ENCODE measurements around the gene SPRY4. TPM values are rescaled to one million over a fixed set of nuclear protein-coding genes. Genes with fewer than 3 reads are reported as not detected.

SPRY4 gene
- total RNA-seq, 1 donor: 5.4 TPM

DNA sequence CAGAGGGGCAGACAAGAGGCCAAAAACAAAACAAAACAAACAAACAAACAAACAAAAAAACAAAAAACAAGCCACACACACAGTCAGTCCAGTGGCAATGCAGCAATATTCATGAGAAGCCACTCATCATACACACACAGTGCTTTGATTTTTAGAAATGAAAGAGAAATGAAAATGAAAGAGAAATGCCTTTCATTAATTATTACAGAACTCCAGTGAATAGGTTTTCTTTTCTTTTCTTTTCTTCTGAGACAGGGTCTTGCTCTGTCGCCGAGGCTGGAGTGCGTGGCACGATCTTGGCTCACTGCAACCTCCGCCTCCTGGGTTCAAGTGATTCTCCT, 36.9 kb downstream of the SPRY4 start:
- Histone ChIP-seq H3K27me3 (ENCODE audit: insufficient read depth, low read length) (no peaks in the 10 kb centered on the region), H4K20me1 (ENCODE audit: insufficient read depth, low read length) (no peaks in the 10 kb centered on the region), H3K4me3 (ENCODE audit: insufficient read depth, low read length) (peak overlapping the region; percentile 40), H2AFZ (ENCODE audit: low read length) (peak overlapping the region; percentile 83), H3K4me1 (ENCODE audit: insufficient read depth, low read length) (peaks cover 10% of the 10 kb centered on the region), H3K36me3 (ENCODE audit: insufficient read depth, low read length) (no peaks in the 10 kb centered on the region), H3K27ac (ENCODE audit: low read depth, low read length) (no peak overlapping the region), H3K79me2 (ENCODE audit: insufficient read depth, low read length) (peaks cover 2% of the 10 kb centered on the region), H3K9me3 (ENCODE audit: low read depth, low read length) (no peaks in the 10 kb centered on the region), H3K4me2 (ENCODE audit: insufficient read depth, low read length) (peak overlapping the region; percentile 68)
- no peak for DNase-seq (ENCODE audit: insufficient read length, low spot score, missing footprints)
- TF ChIP-seq, protein P1, sequence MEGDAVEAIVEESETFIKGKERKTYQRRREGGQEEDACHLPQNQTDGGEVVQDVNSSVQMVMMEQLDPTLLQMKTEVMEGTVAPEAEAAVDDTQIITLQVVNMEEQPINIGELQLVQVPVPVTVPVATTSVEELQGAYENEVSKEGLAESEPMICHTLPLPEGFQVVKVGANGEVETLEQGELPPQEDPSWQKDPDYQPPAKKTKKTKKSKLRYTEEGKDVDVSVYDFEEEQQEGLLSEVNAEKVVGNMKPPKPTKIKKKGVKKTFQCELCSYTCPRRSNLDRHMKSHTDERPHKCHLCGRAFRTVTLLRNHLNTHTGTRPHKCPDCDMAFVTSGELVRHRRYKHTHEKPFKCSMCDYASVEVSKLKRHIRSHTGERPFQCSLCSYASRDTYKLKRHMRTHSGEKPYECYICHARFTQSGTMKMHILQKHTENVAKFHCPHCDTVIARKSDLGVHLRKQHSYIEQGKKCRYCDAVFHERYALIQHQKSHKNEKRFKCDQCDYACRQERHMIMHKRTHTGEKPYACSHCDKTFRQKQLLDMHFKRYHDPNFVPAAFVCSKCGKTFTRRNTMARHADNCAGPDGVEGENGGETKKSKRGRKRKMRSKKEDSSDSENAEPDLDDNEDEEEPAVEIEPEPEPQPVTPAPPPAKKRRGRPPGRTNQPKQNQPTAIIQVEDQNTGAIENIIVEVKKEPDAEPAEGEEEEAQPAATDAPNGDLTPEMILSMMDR (IDR thresholded peaks at IDR 0.05; ENCODE audit: extremely low read depth, low read depth, low read length): no peak

GRCh38 chr5:142287096-142287972, 37.5 kb downstream of the SPRY4 start:
- H3K36me3 ChIP-seq (ENCODE audit: insufficient read depth, low read length): no peaks in the 10 kb centered on the region
- H3K27me3 ChIP-seq (ENCODE audit: insufficient read depth, low read length): no peaks in the 10 kb centered on the region
- H4K20me1 ChIP-seq (ENCODE audit: insufficient read depth, low read length): no peaks in the 10 kb centered on the region
- H3K27ac ChIP-seq (ENCODE audit: low read depth, low read length): no peak overlapping the region
- TF ChIP-seq, protein P1 (IDR thresholded peaks at IDR 0.05; ENCODE audit: extremely low read depth, low read depth, low read length): no peak
- H3K4me1 ChIP-seq (ENCODE audit: insufficient read depth, low read length): peaks cover 10% of the 10 kb centered on the region
- peak overlapping the region; percentile 40 for H3K4me3 ChIP-seq (ENCODE audit: insufficient read depth, low read length)
- H3K4me2 ChIP-seq (ENCODE audit: insufficient read depth, low read length): peak overlapping the region; percentile 68
- H3K79me2 ChIP-seq (ENCODE audit: insufficient read depth, low read length): peaks cover 2% of the 10 kb centered on the region
- no peaks in the 10 kb centered on the region for H3K9me3 ChIP-seq (ENCODE audit: low read depth, low read length)
- no peak for DNase-seq (ENCODE audit: insufficient read length, low spot score, missing footprints)
- peak overlapping the region; percentile 83 for H2AFZ ChIP-seq (ENCODE audit: low read length)

- Histone ChIP-seq H4K20me1 (ENCODE audit: insufficient read depth, low read length) (no peaks in the 10 kb centered on the region), H3K4me1 (ENCODE audit: insufficient read depth, low read length) (peaks cover 9% of the 10 kb centered on the region), H3K27ac (ENCODE audit: low read depth, low read length) (no peak overlapping the region), H3K9me3 (ENCODE audit: low read depth, low read length) (no peaks in the 10 kb centered on the region), H3K36me3 (ENCODE audit: insufficient read depth, low read length) (no peaks in the 10 kb centered on the region), H3K4me2 (ENCODE audit: insufficient read depth, low read length) (no peak overlapping the region), H2AFZ (ENCODE audit: low read length) (no peak overlapping the region), H3K27me3 (ENCODE audit: insufficient read depth, low read length) (no peaks in the 10 kb centered on the region), H3K79me2 (ENCODE audit: insufficient read depth, low read length) (no peaks in the 10 kb centered on the region), H3K4me3 (ENCODE audit: insufficient read depth, low read length) (no peak overlapping the region)
- DNase-seq (ENCODE audit: insufficient read length, low spot score, missing footprints): no peak
- TF ChIP-seq, protein P1 (IDR thresholded peaks at IDR 0.05; ENCODE audit: extremely low read depth, low read depth, low read length): no peak
Measured at GRCh38 chr5:142286111-142286510, 38.7 kb downstream of the SPRY4 start.

DNA sequence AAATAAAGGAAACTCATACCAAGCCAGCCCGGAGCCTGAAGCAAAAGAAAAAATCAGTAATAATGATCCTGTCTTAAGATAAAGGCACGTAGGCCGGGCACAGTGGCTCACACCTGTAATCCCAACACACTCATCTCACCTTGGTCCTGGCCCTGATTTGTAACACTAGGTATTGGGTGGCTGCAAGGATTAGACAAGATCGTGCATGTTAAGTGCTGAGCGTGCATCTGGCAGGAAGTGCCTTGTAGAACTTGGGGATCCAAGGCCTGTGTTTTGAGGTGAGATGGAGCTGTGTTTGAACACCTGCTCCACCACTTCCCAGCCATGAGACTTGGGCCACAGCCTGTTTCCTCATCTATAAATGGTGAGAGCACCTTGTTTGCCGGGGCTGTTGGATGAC, 41.5 kb downstream of the SPRY4 start:
- H3K4me1 ChIP-seq (ENCODE audit: insufficient read depth, low read length): peaks cover 13% of the 10 kb centered on the region
- H3K36me3 ChIP-seq (ENCODE audit: insufficient read depth, low read length): no peaks in the 10 kb centered on the region
- H3K27me3 ChIP-seq (ENCODE audit: insufficient read depth, low read length): no peaks in the 10 kb centered on the region
- TF ChIP-seq, protein P1 (IDR thresholded peaks at IDR 0.05; ENCODE audit: extremely low read depth, low read depth, low read length): no peak
- no peak for DNase-seq (ENCODE audit: insufficient read length, low spot score, missing footprints)
- no peak overlapping the region for H3K27ac ChIP-seq (ENCODE audit: low read depth, low read length)
- no peaks in the 10 kb centered on the region for H3K9me3 ChIP-seq (ENCODE audit: low read depth, low read length)
- no peak overlapping the region for H3K4me2 ChIP-seq (ENCODE audit: insufficient read depth, low read length)
- H3K4me3 ChIP-seq (ENCODE audit: insufficient read depth, low read length): no peak overlapping the region
- no peak overlapping the region for H2AFZ ChIP-seq (ENCODE audit: low read length)
- H4K20me1 ChIP-seq (ENCODE audit: insufficient read depth, low read length): no peaks in the 10 kb centered on the region
- no peaks in the 10 kb centered on the region for H3K79me2 ChIP-seq (ENCODE audit: insufficient read depth, low read length)

Measured in osteoblast (primary cell).